Activated CD4-positive, alpha-beta T cell treated with anti-CD3 and anti-CD28 coated beads, Interleukin-2, amount 50 U/mL, for 24 hours (primary cell): ENCODE data around the gene ZNF658.
"Not testable (repeated sequence)": the region's sequence is repeated elsewhere in the genome, so short reads cannot be mapped to it uniquely, and the experiment has no call there.

Source experiments
- DNase-seq, 2 donors: peaks; one replicate each; pipeline ENCODE4 v3.0.0-alpha.2; 2020; ENCODE audit warnings: low read depth in 1 of 2, low spot score in 1 of 2

ZNF658 gene

DNA sequence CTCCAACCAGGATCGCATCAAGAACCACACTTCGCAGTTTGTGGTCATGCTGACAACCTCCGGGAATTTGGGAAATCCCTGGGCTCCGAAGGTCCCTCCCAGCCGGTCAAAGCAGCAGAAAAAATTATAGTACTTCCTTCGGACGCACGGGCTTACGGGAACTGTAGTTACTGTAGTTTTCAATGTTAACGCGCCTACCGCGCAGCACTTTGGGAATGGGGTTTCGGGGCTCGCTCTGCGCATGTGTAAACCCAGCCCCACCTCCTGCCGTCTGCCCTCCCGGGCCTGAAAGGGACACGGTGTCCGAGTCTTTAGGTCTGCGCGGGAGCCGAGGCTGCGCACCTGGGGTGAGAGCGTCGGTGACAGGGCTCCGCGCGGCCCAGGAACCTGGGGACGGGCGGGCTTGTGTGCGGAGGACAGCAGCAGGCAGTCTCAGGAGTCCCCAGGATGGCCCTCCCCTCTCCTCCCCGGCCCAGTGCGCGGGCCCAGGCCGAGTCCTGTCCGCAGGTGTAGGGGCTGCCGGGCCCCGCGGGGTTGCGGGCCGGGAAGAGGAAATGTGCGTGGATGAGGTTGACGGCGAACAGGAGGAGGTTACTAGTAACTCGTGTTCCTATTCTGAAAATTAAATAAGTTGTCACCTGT, at the start of gene ZNF658:
TSS of gene ZNF658 (plus strand) at position 236 of the 642 bp plus-strand sequence. CDS start 2,837 bp downstream, outside the sequence.
- peak; percentile 9 to 65 for DNase-seq

DNA sequence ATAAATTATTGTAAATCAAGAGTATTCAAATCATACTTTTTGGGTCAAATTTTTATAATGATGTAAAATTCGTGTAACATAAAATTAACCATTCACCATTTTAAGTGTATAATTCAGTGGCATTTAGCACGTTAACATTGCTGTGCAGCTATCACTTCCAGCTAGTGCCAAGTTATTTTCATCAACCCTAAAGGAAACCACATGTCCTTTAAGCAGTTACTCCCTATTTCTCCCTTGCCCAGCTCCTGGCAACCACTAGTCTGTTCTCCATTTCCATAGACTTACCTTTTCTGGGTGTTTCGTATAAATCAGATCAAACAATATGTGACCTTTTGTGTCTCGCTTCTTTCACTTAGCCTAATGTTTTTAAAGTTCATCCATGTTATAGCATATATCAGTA, 38.8 kb upstream of the ZNF658 start:
- DNase-seq, result not testable (repeated sequence)

DNA sequence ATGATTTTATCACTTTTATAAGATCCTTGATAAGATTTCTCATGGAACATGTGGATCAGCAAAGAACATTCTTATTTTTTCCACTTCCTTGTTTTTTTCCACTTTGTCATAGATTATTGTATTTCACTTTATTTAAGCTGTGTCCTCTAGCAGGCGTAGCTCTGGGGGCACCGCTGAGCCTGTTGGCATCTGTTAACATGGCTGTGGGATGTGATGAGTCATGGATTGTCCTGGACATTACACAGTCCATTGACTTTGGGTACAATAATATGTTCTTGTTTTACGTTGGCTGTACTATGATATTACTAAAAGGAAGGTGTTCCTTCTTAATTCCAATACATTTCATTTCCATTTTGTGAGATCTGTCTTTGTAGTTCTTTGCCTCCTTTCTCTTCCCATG, 31.9 kb upstream of the ZNF658 start:
- DNase-seq, result not testable (repeated sequence)

- not testable (repeated sequence) for DNase-seq
Measured at GRCh38 chr9:66880605-66881004, 19.9 kb upstream of the ZNF658 start.

DNA sequence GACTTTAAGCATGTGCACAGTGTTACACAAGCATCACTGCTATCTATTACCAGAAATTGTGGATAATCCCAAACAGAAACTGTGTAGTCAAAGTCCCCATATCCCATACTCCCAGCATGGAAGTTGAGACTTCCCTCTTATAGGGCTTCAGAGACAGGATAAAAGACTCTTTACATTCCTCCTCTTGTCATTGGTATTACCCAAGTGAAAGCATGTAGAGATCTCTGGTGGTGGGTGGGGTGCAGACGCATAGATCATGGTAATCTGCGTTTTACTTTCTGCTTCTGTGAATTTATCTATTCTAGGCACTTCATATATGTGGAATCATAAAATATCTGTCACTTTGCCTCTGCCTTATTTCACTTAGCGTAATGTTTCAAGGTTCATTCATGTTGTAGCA, 18.7 kb upstream of the ZNF658 start:
- DNase-seq, result not testable (repeated sequence)

DNA sequence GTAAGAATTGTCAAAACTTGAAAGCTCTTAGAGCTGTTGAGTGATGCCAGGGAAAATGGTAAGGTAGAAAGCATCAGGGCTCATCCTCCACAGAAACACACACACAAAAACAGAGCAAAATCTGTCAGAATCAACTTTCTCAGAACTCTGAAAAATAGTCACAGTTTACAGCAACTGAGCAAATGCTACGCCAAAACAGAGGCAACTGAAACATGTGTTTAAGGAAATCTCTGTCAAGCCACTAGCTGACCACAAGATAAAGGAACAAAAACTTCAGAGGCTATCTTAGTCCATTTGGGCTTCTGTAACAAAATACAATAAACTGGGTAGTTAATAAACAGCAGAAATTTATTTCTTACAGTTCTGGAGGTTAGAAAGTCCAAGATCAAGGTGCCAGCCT, 10.2 kb upstream of the ZNF658 start:
- DNase-seq, result not testable (repeated sequence)

- DNase-seq, result not testable (repeated sequence)
Measured at GRCh38 chr9:66901141-66901540, 616 bp downstream of the ZNF658 start.

DNA sequence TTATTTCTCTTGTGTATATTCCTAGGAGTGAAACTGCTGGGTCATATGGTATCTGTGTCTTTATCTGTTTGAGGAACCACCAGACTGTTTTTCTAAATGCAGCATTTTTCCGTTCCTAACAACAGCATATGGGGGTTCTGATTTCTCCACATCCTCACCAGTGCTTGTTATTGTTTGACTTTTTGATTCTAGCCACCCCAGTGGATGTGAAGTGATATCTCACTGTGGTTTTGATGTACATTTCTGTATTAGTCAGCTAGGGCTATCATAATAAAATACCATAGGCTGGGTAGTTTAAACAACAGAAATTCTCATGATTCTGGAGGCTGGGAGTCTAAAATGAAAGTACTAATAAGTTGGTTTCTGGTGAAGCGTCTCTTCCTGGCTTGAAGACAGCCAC, 9.0 kb downstream of the ZNF658 start:
- DNase-seq, result not testable (repeated sequence)

- not testable (repeated sequence) for DNase-seq
Measured at GRCh38 chr9:66920072-66920471, 19.5 kb downstream of the ZNF658 start.

GRCh38 chr9:66936194-66936870, 35.8 kb downstream of the ZNF658 start:
- DNase-seq, result not testable (repeated sequence)

GRCh38 chr9:66937662-66938061, 37.1 kb downstream of the ZNF658 start:
- not testable (repeated sequence) for DNase-seq

DNA sequence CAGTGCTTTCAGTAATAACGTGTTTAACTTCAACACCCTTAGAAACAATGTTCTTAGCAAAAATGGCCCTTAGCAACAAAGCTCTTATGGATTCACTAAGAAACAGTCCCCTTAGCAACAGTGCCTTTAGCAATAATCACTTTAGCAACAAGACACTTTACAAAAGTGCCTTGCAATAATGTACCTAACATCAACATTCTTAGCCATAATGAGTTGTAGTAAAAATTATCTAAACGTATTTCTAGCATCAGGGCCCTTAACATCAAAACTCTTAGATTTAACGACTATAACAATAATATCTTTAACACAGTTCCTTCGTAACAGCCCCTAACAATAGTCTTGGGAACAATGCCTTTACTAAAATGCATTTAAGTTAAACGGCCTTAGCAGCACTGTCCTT, 37.8 kb downstream of the ZNF658 start:
- DNase-seq, result not testable (repeated sequence)

DNA sequence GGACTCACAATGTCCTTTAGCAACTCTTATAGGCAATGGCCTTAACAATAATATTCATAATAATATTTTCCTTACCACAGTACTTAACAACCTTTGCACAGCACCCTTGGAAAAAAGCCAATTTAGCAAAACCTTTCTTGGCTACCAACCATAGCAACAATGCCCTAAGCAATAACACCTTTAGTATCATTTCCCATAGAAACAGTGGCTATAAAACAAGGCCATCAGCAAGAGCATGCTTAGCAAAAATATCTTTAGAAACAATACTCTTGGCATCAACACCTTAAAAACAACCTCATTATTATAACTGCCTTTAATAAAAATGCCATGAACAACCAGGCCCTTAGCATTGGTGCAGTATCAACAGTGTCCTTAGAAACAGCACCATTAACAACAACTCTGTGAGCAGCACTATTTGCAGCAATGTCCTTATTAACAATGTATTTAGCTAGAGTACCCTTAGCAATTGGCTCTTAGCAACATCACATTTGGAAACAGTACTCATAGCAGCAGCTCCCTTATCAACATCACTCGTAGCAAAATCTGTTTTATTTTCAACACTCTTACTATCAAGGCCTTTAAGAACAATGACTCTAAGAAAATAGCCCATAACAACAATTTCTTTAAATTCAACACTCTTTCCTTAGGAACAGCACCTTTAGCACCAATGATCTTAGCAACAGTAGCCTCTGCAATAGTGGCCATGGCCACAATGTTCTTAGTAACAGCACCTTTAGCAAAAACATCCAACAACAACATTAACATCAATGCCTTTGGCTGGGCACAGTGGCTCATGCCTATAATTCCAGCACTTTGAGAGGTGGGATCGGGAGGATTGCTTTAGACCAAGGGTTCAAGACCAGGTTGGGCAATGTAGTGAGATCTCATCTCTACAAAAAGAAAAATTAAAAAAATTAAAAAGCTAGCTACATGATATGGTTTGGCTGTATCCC, 39.6 kb downstream of the ZNF658 start:
- DNase-seq, result not testable (repeated sequence)

DNA sequence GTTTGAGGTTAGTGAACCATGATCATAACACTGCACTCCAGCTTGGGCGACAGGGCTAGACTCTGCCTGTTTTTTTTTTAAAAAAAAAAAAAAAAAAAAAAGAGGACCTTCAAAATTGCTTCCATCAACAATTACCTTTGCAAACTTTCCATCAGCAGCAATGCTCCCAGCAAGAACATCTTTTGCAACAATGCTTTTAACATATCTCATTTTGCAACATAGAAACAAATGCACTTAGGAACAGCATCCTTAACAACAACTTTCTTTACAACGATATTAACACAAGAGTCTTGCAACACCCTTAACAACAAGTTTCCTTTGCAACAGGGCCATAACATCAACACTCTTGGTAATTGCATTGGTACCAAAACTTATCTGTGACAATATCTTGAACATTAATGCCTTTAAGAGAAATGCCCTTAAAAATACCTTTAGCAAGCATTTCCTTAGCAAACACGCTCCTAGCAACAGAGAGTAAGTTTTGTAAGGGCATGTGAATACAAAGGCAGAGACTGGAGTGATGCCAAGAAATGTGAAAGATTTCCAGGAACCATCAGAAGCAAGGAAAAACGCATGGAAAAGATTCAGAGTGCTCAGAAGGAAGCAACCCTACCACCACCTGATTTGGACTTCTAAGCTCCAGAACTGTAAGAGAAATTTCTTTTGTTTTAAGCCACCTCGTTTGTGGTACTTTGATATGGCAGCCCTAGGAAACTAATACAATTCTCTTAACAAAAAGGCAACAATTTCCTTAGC, 42.1 kb downstream of the ZNF658 start:
- DNase-seq, result not testable (repeated sequence)

GRCh38 chr9:66952576-66952975, 52.1 kb downstream of the ZNF658 start:
- DNase-seq, result not testable (repeated sequence)
